KMS-11 (cell line): ENCODE results near the gene DPEP1.

Experiments used
- H2AFZ ChIP-seq: fragments of 200-600 bp; sonication (generic); 2 replicates; pipeline ENCODE4 v1.6.1; 2016; ENCODE audit warnings: antibody characterized with exemption, mixed run types, low read depth
- H3K27ac ChIP-seq: fragments of 200-600 bp; sonication (generic); 2 replicates; pipeline ENCODE4 v1.6.1; 2016; ENCODE audit warnings: mild to moderate bottlenecking, mixed run types
- H3K27me3 ChIP-seq: fragments of 200-600 bp; sonication (generic); 2 replicates; pipeline ENCODE4 v1.6.1; 2017; ENCODE audit warnings: mild to moderate bottlenecking, low read depth, mixed run types, moderate library complexity; ENCODE audit not compliant: insufficient read depth
- H3K36me3 ChIP-seq: fragments of 200-600 bp; sonication (generic); 2 replicates; pipeline ENCODE4 v1.6.1; 2017; ENCODE audit warnings: mild to moderate bottlenecking, mixed run types; ENCODE audit not compliant: insufficient read depth
- H3K4me1 ChIP-seq: fragments of 200-600 bp; sonication (generic); 2 replicates; pipeline ENCODE4 v1.6.1; 2016; ENCODE audit warnings: mild to moderate bottlenecking, low read depth, mixed run types; ENCODE audit not compliant: poor library complexity, severe bottlenecking
- H3K4me2 ChIP-seq: fragments of 200-600 bp; sonication (generic); 2 replicates; pipeline ENCODE4 v1.7.0; 2016; ENCODE audit warnings: mild to moderate bottlenecking, mixed run types
- H3K4me3 ChIP-seq: fragments of 200-600 bp; sonication (generic); IDR thresholded peaks from 2 replicates; pipeline ENCODE4 v1.6.1; 2017; ENCODE audit warnings: low read depth, low read length, mixed read lengths; ENCODE audit not compliant: insufficient read depth
- H3K79me2 ChIP-seq: fragments of 200-600 bp; sonication (generic); 2 replicates; pipeline ENCODE4 v1.6.1; 2016; ENCODE audit warnings: low read depth, mixed run types; ENCODE audit not compliant: insufficient read depth
- H3K9ac ChIP-seq: fragments of 200-600 bp; sonication (generic); 2 replicates; pipeline ENCODE4 v1.6.1; 2016; ENCODE audit warnings: mild to moderate bottlenecking, mixed run types
- H4K20me1 ChIP-seq: fragments of 200-600 bp; sonication (generic); 2 replicates; pipeline ENCODE4 v1.6.1; 2016; ENCODE audit warnings: mild to moderate bottlenecking, mixed run types; ENCODE audit not compliant: insufficient read depth
- CTCF ChIP-seq: fragments of 200-600 bp; sonication (generic); conservative IDR thresholded peaks from 2 replicates; pipeline ENCODE4 v1.6.1; 2017; ENCODE audit warnings: low read depth, mild to moderate bottlenecking, antibody characterized with exemption, low read length, moderate library complexity, mixed read lengths

The DPEP1 gene

GRCh38 chr16:89577055-89577759, 36.2 kb upstream of the DPEP1 start:
- Histone ChIP-seq H3K9ac (no peak overlapping the region), H3K36me3 (no peaks in the 10 kb centered on the region), H3K27ac (no peak overlapping the region), H3K4me3 (no peak overlapping the region), H3K27me3 (no peaks in the 10 kb centered on the region), H3K79me2 (peaks cover 16% of the 10 kb centered on the region; the same call in 1 of the 2 replicates), H4K20me1 (no peaks in the 10 kb centered on the region), H3K4me1 (peaks cover 7% of the 10 kb centered on the region), H3K4me2 (no peak overlapping the region; the same call in 1 of the 2 replicates), H2AFZ (no peak overlapping the region)
- no peak for TF ChIP-seq CTCF

GRCh38 chr16:89579351-89579750, 34.1 kb upstream of the DPEP1 start:
- no peak for TF ChIP-seq CTCF

GRCh38 chr16:89581045-89581695, 32.3 kb upstream of the DPEP1 start:
- Histone ChIP-seq H3K9ac (no peak overlapping the region), H3K4me1 (no peaks in the 10 kb centered on the region), H3K27me3 (no peaks in the 10 kb centered on the region), H3K36me3 (no peaks in the 10 kb centered on the region), H4K20me1 (no peaks in the 10 kb centered on the region), H3K27ac (no peak overlapping the region), H3K4me3 (no peak overlapping the region), H2AFZ (no peak overlapping the region), H3K4me2 (no peak overlapping the region), H3K79me2 (peaks cover 13% of the 10 kb centered on the region; the same call in 1 of the 2 replicates)
- no peak for TF ChIP-seq CTCF

More at GRCh38 chr16:89579351-89579750, 34.1 kb upstream of the DPEP1 start:
- Histone ChIP-seq H3K4me1 (peaks cover 2% of the 10 kb centered on the region), H4K20me1 (no peaks in the 10 kb centered on the region), H3K27me3 (no peaks in the 10 kb centered on the region), H3K79me2 (peaks cover 16% of the 10 kb centered on the region; the same call in 1 of the 2 replicates), H3K4me3 (no peak overlapping the region), H3K36me3 (no peaks in the 10 kb centered on the region), H3K27ac (no peak overlapping the region), H3K4me2 (no peak overlapping the region), H3K9ac (no peak overlapping the region), H2AFZ (no peak overlapping the region)

GRCh38 chr16:89581861-89582563, 31.4 kb upstream of the DPEP1 start:
- Histone ChIP-seq H3K4me3 (no peak overlapping the region), H3K36me3 (no peaks in the 10 kb centered on the region), H2AFZ (no peak overlapping the region), H3K4me2 (no peak overlapping the region), H3K79me2 (0 out of 2 replicates have a peak, but pooled peaks cover 4% of the 10 kb centered on the region), H3K27ac (no peak overlapping the region), H3K9ac (no peak overlapping the region), H4K20me1 (no peaks in the 10 kb centered on the region), H3K27me3 (no peaks in the 10 kb centered on the region), H3K4me1 (no peaks in the 10 kb centered on the region)
- no peak for TF ChIP-seq CTCF
